Spleen (tissue), 7 donors: ENCODE data around the gene MED12L.

ENCODE experiments used
- POLR2A ChIP-seq, 3 donors: fragments of 450-650 bp; IDR thresholded peaks; one replicate each; pipeline ENCODE4 v1.5.1; 2017; ENCODE audit warnings: antibody characterized with exemption in 3 of 3, mild to moderate bottlenecking in 1 of 3
- POLR2AphosphoS5 ChIP-seq, 3 donors: sonication (generic); formaldehyde crosslinking; IDR thresholded peaks; one replicate each; pipeline ENCODE4 v1.5.1; 2017; ENCODE audit warnings: antibody characterized with exemption in 3 of 3
- TF ChIP-seq, protein P1 (sequence below), 11 experiments: fragments of 200-600 bp in 7 of 11; fragments of 450-650 bp in 4 of 11; sonication (generic) in 4 of 11; IDR thresholded peaks in 8 of 11; conservative IDR thresholded peaks in 3 of 11; 1 replicate in 7 of 11; 2 replicates in 4 of 11; pipeline versions ENCODE4 v1.4.0 to v1.8.0; 2016 to 2021; ENCODE audit warnings: antibody characterized with exemption in 11 of 11, inconsistent platforms in 4 of 11, mild to moderate bottlenecking in 1 of 11
- donor health status: DM: no; HTN: no; CAD: no; lungs with moderate emphysema.
- donor health status: DM: no; HTN: no; CAD: no.
- donor health status: DM: no; HTN: no; CAD: no.

DNA sequence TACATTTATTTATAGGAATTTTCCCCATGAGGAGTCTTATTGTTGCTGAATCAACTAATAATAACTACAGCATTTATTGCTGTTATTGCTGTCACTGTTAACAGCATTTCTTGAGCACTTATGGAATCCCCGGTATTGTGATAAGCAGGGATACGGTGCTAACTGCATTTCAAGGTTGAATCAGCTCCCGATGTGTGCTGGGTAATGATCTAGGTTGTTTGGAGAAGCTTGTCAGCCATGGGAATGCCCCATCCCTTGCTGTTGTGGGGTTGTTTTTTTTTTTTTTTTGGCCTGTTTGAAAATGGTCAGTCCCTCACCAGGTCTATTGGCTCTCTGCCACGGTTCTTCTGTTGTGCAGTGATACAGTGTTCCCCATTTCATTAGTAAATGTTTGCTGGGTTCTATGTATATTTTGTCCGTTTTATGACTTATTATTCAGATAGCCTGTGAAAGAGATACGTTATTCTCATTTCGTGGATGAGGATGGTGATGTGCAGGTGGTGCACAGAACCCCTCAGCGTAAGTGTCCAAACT, 48.5 kb downstream of the MED12L start:
- TF ChIP-seq POLR2AphosphoS5 (IDR thresholded peaks at IDR 0.05), result no peak
- TF ChIP-seq POLR2A (IDR thresholded peaks at IDR 0.05), result no peak
- TF ChIP-seq, protein P1, sequence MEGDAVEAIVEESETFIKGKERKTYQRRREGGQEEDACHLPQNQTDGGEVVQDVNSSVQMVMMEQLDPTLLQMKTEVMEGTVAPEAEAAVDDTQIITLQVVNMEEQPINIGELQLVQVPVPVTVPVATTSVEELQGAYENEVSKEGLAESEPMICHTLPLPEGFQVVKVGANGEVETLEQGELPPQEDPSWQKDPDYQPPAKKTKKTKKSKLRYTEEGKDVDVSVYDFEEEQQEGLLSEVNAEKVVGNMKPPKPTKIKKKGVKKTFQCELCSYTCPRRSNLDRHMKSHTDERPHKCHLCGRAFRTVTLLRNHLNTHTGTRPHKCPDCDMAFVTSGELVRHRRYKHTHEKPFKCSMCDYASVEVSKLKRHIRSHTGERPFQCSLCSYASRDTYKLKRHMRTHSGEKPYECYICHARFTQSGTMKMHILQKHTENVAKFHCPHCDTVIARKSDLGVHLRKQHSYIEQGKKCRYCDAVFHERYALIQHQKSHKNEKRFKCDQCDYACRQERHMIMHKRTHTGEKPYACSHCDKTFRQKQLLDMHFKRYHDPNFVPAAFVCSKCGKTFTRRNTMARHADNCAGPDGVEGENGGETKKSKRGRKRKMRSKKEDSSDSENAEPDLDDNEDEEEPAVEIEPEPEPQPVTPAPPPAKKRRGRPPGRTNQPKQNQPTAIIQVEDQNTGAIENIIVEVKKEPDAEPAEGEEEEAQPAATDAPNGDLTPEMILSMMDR (IDR thresholded peaks at IDR 0.05 in 8 of 11, conservative IDR thresholded peaks at IDR 0.05 in 3 of 11), result no peak
